Middle frontal gyrus (tissue), 1 donor: Measurements from ENCODE around the gene CWF19L2.

Experiments used
- DNase-seq: peaks from one replicate; pipeline ENCODE4 v3.0.0-alpha.2; 2015; ENCODE audit warnings: low spot score; ENCODE audit errors: extremely low spot score

CWF19L2 gene

GRCh38 chr11:107316426-107316825 lies 141.2 kb downstream of the CWF19L2 start:
- no peak for DNase-seq

- no peak for DNase-seq
Observed at GRCh38 chr11:107307991-107308390, 149.6 kb downstream of the CWF19L2 start.

- no peak for DNase-seq
Observed at GRCh38 chr11:107301878-107302277, 155.7 kb downstream of the CWF19L2 start.

GRCh38 chr11:107293677-107294344 lies 163.8 kb downstream of the CWF19L2 start:
- no peak for DNase-seq

- no peak for DNase-seq
Observed at GRCh38 chr11:107282195-107282594, 175.4 kb downstream of the CWF19L2 start.
